GM12874 (cell line): Measurements from ENCODE around the gene FASTK.

Experiments
- CTCF ChIP-seq: IDR thresholded peaks from 2 replicates; pipeline ENCODE4 v1.5.1; 2011; ENCODE audit warnings: low read depth, mild to moderate bottlenecking, control low read depth, low read length, moderate library complexity; ENCODE audit not compliant: insufficient read depth

The FASTK gene

GRCh38 chr7:151087245-151088018, 6.8 kb upstream of the FASTK start:
- peak; percentile 42; the same call in 1 of the 2 replicates for TF ChIP-seq CTCF

GRCh38 chr7:151086802-151087244, 6.2 kb upstream of the FASTK start:
- TF ChIP-seq CTCF: no peak

GRCh38 chr7:151085691-151086620, 5.3 kb upstream of the FASTK start, which contains the start of gene AGAP3:
AGAP3 (plus strand) TSS chr7:151086475; CDS start chr7:151086742, 267 bp downstream.
- no peak for TF ChIP-seq CTCF

GRCh38 chr7:151085329-151085690, 4.7 kb upstream of the FASTK start:
- no peak for TF ChIP-seq CTCF

GRCh38 chr7:151083824-151084160, 3.2 kb upstream of the FASTK start:
- no peak for TF ChIP-seq CTCF

- no peak for TF ChIP-seq CTCF
Observed at GRCh38 chr7:151083071-151083823, 2.6 kb upstream of the FASTK start, which contains the start of gene TMUB1. TMUB1 (minus strand) TSS chr7:151083493; CDS start chr7:151082563, 930 bp downstream.
